Limb (tissue), 2 donors: ENCODE data around the gene GPHA2.
"Not testable (repeated sequence)": the region's sequence is repeated elsewhere in the genome, so short reads cannot be mapped to it uniquely, and the experiment has no call there.

Source experiments
- DNase-seq, 2 donors: peaks; one replicate each; pipeline ENCODE4 v3.0.0-alpha.2; 2016; ENCODE audit errors: extremely low spot score in 2 of 2

GPHA2 gene

GRCh38 chr11:64935359-64936081 lies at the start of gene GPHA2:
GPHA2 (minus strand) TSS chr11:64935893; CDS start chr11:64935460, 433 bp downstream.
- no peak for DNase-seq

GRCh38 chr11:64983339-64983738 lies 47.6 kb upstream of the GPHA2 start:
- not testable (repeated sequence) for DNase-seq

DNA sequence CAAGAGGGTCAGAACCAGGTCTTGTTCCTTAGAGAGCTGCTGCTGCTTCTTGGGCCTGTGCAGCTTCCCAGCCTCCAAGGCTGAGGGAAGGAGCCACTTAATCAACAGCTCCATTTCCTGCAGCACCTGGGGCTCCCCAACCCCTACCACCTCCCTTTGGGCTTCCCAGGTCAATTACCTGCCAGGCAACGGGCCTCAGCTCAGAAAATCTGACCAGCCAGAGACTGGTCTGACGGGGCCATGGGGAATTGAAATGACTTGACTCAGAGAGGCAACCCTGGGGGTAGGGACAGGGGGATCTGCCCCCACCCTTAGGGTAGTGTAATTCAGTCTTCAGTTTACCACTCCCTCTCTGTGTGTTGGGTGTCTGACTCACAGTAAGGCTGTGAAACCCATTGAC lies 41.0 kb upstream of the GPHA2 start:
- DNase-seq: no peak

GRCh38 chr11:64974124-64974523 lies 38.4 kb upstream of the GPHA2 start:
- DNase-seq: no peak

- peak; percentile 63 to 92 for DNase-seq
Measured at GRCh38 chr11:64971421-64972233, 35.9 kb upstream of the GPHA2 start, which contains the start of gene MAJIN. MAJIN (minus strand) TSS chr11:64972108; CDS start chr11:64959405, 12,703 bp downstream.

- DNase-seq: no peak
Measured at GRCh38 chr11:64970731-64971151, 35.0 kb upstream of the GPHA2 start.

- no peak for DNase-seq
Measured at GRCh38 chr11:64969209-64969608, 33.5 kb upstream of the GPHA2 start.

DNA sequence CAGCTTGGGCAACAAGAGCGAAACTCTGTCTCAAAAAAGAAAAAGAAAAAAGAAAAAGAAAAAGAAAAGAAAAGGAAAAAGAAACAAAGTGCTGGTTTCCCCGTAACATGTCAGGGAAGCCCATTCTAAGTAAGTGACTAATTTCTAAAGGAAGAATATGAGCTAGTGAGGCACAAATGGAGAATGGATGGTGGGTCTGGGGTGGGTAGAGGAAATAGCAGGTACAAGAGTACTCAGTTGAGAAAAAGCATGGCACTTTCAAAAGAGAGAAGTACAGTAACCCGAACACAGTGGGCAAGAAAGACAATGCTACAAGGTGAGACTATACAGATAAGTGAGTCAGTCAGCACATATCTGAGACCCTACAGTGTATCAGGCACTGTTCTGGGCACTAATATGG lies 31.7 kb upstream of the GPHA2 start:
- DNase-seq: no peak

- DNase-seq: no peak
Measured at GRCh38 chr11:64963072-64963631, 27.5 kb upstream of the GPHA2 start.

- DNase-seq: no peak
Measured at GRCh38 chr11:64960719-64961118, 25.0 kb upstream of the GPHA2 start.

- no peak for DNase-seq
Measured at GRCh38 chr11:64959498-64959897, 23.8 kb upstream of the GPHA2 start.

GRCh38 chr11:64954201-64954600 lies 18.5 kb upstream of the GPHA2 start:
- no peak for DNase-seq

DNA sequence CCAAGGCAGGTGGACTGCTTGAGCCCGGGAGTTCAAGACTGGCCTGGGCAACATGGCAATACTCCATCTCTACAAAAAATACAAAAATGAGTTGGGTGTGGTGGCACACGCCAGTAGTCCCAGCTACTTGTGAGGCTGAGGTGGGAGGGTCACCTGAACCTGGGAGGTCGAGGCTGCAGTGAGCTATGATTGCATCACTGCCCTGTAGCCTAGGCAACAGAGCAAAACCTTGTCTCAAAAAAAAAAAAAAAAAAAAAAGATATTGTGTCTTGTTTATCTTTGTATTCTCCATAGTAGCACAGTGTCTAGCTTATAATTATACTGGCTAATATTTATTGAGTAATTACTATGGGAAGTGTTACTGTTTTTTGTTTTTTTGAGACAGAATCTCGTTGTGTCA lies 15.8 kb upstream of the GPHA2 start:
- no peak for DNase-seq

GRCh38 chr11:64947208-64947814 lies 11.6 kb upstream of the GPHA2 start:
- no peak for DNase-seq

DNA sequence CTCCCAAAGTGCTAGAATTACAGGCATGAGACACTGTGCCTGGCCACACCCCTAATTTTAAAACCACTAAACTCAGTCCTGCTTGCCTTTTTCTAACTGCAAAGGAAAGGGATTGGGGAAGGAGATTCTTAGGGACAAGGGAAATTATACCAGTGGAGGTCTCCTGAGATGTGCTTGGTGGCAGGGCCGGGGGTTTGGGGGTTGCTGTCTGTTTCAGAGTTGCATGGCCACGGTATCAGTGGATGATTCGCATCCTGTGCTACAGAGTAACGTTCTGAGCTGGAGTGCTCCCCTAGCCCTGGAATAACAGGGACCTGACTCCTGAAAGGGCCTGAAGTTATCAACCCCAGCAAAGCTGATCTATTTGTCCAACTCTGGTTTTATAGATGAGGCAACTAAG lies 846 bp upstream of the GPHA2 start:
- no peak for DNase-seq

DNA sequence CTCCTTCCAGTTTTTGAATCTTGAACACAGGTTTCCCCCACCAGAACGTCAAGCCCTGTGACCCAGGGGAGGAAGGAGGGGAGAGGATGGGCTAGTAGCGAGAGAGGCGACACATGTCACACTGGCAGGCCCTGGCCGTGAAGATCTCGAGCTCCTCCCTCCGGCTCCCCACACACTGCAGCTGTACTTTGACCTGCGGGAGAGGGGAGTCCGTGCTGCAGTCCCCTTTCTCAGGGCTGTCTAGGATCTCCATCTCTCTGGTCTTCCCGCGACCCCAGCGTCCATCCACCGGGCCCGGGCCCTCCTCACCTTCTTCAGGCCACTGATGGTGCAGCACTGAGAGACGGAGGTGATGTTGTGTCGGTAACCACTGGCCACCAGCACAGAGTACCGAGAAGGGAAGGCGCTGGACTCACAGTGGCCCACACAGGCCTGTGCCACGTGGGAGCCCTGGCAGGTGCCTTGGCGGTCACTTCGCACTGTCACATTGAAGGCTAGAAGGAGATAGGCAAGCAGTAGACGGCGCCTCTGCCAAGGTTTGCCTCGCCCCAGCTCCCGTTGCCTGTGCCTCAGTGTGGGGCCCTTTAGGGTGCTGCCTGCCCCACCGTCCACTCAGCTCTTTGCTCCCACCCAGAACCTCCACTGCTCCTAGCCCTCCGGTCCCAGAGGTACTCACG lies 873 bp downstream of the GPHA2 start:
- no peak for DNase-seq

- DNase-seq: no peak
Measured at GRCh38 chr11:64933935-64934681, 1.6 kb downstream of the GPHA2 start.

- no peak for DNase-seq
Measured at GRCh38 chr11:64933213-64933934, 2.3 kb downstream of the GPHA2 start.

DNA sequence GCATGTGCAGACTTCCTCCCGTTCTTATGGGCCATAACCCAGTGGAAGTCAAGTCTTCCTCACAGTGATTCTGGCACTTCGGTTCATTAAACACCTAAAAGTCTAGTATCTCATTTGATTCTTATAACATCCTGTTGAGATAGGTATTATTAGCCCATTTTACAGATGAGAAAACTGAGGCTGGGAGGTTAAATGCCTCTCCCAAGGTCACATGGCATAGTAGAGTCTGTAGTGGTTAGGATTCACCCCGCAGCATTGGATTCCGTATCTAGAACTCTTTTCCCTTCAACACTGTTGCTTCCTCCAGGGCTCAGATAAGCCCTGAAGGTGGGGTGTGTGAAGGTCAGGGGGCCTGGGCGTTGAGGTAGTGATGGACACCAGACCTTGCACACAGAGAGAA lies 3.4 kb downstream of the GPHA2 start:
- DNase-seq: no peak

GRCh38 chr11:64931290-64931689 lies 4.4 kb downstream of the GPHA2 start:
- no peak for DNase-seq
